WTC11 (cell line): ENCODE data around the gene KLK2. TPM values are rescaled to one million over a fixed set of nuclear protein-coding genes. Genes with fewer than 3 reads are reported as not detected.

ENCODE experiments used
- ATAC-seq: fragments of 200-7000 bp; cut with Tn5 transposase; 2 replicates; pipeline ENCODE4 v1.10.0; 2021; ENCODE audit warnings: mild to moderate bottlenecking, moderate library complexity
- CTCF ChIA-PET: fragments of 300-600 bp; sonication (Branson Sonifier 250); formaldehyde crosslinking; loops from one replicate; lab custom pipeline; 2021; ENCODE audit warnings: antibody characterized with exemption; lab: Charles Lee
- POLR2A ChIA-PET: fragments of 350-600 bp; sonication (Branson Sonifier 250); formaldehyde crosslinking; loops from one replicate; lab custom pipeline; 2021; ENCODE audit warnings: antibody characterized with exemption; lab: Charles Lee
- DNase-seq: peaks from one replicate; pipeline ENCODE4 v3.0.0; 2021; ENCODE audit warnings: low spot score
- H3K27ac Mint-ChIP-seq: 2 replicates; pipeline ENCODE4 v1.8.0; 2021; ENCODE audit warnings: mixed read lengths
- H3K27me3 Mint-ChIP-seq: 2 replicates; pipeline ENCODE4 v1.8.0; 2021; ENCODE audit warnings: low read depth, mild to moderate bottlenecking, moderate library complexity, mixed read lengths
- H3K36me3 Mint-ChIP-seq: 2 replicates; pipeline ENCODE4 v1.8.0; 2021; ENCODE audit warnings: mixed read lengths
- H3K4me1 Mint-ChIP-seq: 2 replicates; pipeline ENCODE4 v1.8.0; 2022; ENCODE audit warnings: mixed read lengths
- H3K4me3 Mint-ChIP-seq: 2 replicates; pipeline ENCODE4 v1.8.0; 2021; ENCODE audit warnings: mild to moderate bottlenecking, moderate library complexity, mixed read lengths
- H3K9me3 Mint-ChIP-seq: 2 replicates; pipeline ENCODE4 v1.8.0; 2021; ENCODE audit warnings: mixed read lengths
- AFF4 ChIP-seq: sonication (generic); formaldehyde crosslinking; IDR thresholded peaks from 2 replicates; pipeline ENCODE4 v1.8.1; 2023; ENCODE audit warnings: mild to moderate bottlenecking, missing genetic modification reagents, borderline replicate concordance
- IRF2 ChIP-seq: sonication (generic); formaldehyde crosslinking; IDR thresholded peaks from 2 replicates; pipeline ENCODE4 v1.8.0; 2022; ENCODE audit warnings: low read depth, missing genetic modification reagents, borderline replicate concordance
- KAT7 ChIP-seq: sonication (generic); formaldehyde crosslinking; IDR thresholded peaks from 2 replicates; pipeline ENCODE4 v1.8.1; 2023; ENCODE audit warnings: missing genetic modification reagents, mild to moderate bottlenecking, borderline replicate concordance
- MAX ChIP-seq: sonication (generic); formaldehyde crosslinking; IDR thresholded peaks from 2 replicates; pipeline ENCODE4 v1.8.0; 2022; ENCODE audit warnings: mild to moderate bottlenecking, missing genetic modification reagents
- MLX ChIP-seq: sonication (generic); formaldehyde crosslinking; IDR thresholded peaks from 2 replicates; pipeline ENCODE4 v1.8.1; 2023; ENCODE audit warnings: mild to moderate bottlenecking, missing genetic modification reagents, moderate library complexity
- MYBL2 ChIP-seq: sonication (generic); formaldehyde crosslinking; IDR thresholded peaks from 2 replicates; pipeline ENCODE4 v1.8.1; 2023; ENCODE audit warnings: mild to moderate bottlenecking, moderate library complexity, missing genetic modification reagents
- NR2C2 ChIP-seq: sonication (generic); formaldehyde crosslinking; IDR thresholded peaks from 2 replicates; pipeline ENCODE4 v1.8.0; 2022; ENCODE audit warnings: mild to moderate bottlenecking, missing genetic modification reagents
- PRRX2 ChIP-seq: fragments of 250-450 bp; sonication (Bioruptor Pico); IDR thresholded peaks from 2 replicates; pipeline ENCODE4 v1.8.0; 2021; ENCODE audit warnings: mild to moderate bottlenecking
- RELA ChIP-seq: sonication (generic); formaldehyde crosslinking; IDR thresholded peaks from 2 replicates; pipeline ENCODE4 v1.8.1; 2022; ENCODE audit warnings: missing genetic modification reagents, mild to moderate bottlenecking, borderline replicate concordance
- TCF7 ChIP-seq: sonication (generic); formaldehyde crosslinking; IDR thresholded peaks from 2 replicates; pipeline ENCODE4 v1.8.0; 2022; ENCODE audit warnings: mild to moderate bottlenecking, low read depth, missing genetic modification reagents, moderate library complexity
- ZBTB43 ChIP-seq: sonication (generic); formaldehyde crosslinking; IDR thresholded peaks from 2 replicates; pipeline ENCODE4 v1.8.1; 2023; ENCODE audit warnings: mild to moderate bottlenecking, missing genetic modification reagents
- ZNF219 ChIP-seq: sonication (generic); formaldehyde crosslinking; IDR thresholded peaks from 2 replicates; pipeline ENCODE4 v1.8.0; 2023; ENCODE audit warnings: missing genetic modification reagents, mild to moderate bottlenecking, borderline replicate concordance
- total RNA-seq: library from RNA; stranded (reverse); gene quantifications from 3 replicates; pipeline ENCODE4 v1.2.3, GENCODE V29; 2021

Gene KLK2
- total RNA-seq, 1 experiment from 2014 or later: not detected

GRCh38 chr19:50911206-50912101 is 38.2 kb downstream of the KLK2 start, which contains the start of gene KLK4:
KLK4 (minus strand) TSS chr19:50911395; CDS start chr19:50910738, 657 bp downstream.
- ATAC-seq (no peak), DNase-seq (no peak)
- ChIA-PET CTCF (interaction anchor here (1.0 to 2.3 kb wide), 3 partner anchors 10 to 110 kb away, joined by 3 to 18 read pairs (median 6); no protein-coding TSS in a partner anchor), POLR2A (no interaction called here)
- no peaks in the 10 kb centered on the region for H3K9me3 Mint-ChIP-seq
- no peak for TF ChIP-seq AFF4 (CRISPR knock-in tag)
- TF ChIP-seq, all 79 proteins: peak for 0
- Mint-ChIP-seq H3K4me3 (peak within 1 kb of the TSS; percentile 5; the same call in 1 of the 2 replicates), H3K27ac (no peak within 1 kb of the TSS; the same call in 1 of the 2 replicates), H3K4me1 (peaks cover 20% of the 10 kb centered on the region), H3K36me3 (no peaks in the 10 kb centered on the region), H3K27me3 (peaks cover 22% of the 10 kb centered on the region)

- DNase-seq (no peak), ATAC-seq (no peak)
- ChIA-PET POLR2A (no interaction called here), CTCF (interaction anchor here (1.0 to 2.3 kb wide), 3 partner anchors 10 to 109 kb away, joined by 3 to 18 read pairs (median 6); no protein-coding TSS in a partner anchor)
- no peaks in the 10 kb centered on the region for H3K36me3 Mint-ChIP-seq
- TF ChIP-seq KAT7 (CRISPR knock-in tag): no peak
- no peak for TF ChIP-seq PRRX2 (CRISPR knock-in tag)
- no peak for TF ChIP-seq MLX (CRISPR knock-in tag)
- TF ChIP-seq IRF2: no peak
- H3K4me1 Mint-ChIP-seq: peaks cover 20% of the 10 kb centered on the region
- H3K4me3 Mint-ChIP-seq: no peak overlapping the region; the same call in 1 of the 2 replicates
- H3K27me3 Mint-ChIP-seq: peaks cover 25% of the 10 kb centered on the region
- H3K27ac Mint-ChIP-seq: no peak overlapping the region
- H3K9me3 Mint-ChIP-seq: no peaks in the 10 kb centered on the region
Measured at GRCh38 chr19:50912102-50912599, 38.9 kb downstream of the KLK2 start.

GRCh38 chr19:50912727-50913716 is 39.8 kb downstream of the KLK2 start:
- Mint-ChIP-seq H3K36me3 (no peaks in the 10 kb centered on the region), H3K27me3 (peaks cover 19% of the 10 kb centered on the region), H3K4me3 (no peak overlapping the region), H3K27ac (no peak overlapping the region), H3K9me3 (no peaks in the 10 kb centered on the region), H3K4me1 (peaks cover 20% of the 10 kb centered on the region)
- ATAC-seq: no peak
- TF ChIP-seq TCF7 (CRISPR knock-in tag) (no peak), ZNF219 (CRISPR knock-in tag) (no peak), PRRX2 (CRISPR knock-in tag) (no peak), ZBTB43 (CRISPR knock-in tag) (no peak), MYBL2 (CRISPR knock-in tag) (no peak), NR2C2 (CRISPR knock-in tag) (no peak), MAX (no peak), RELA (CRISPR knock-in tag) (no peak)
- CTCF ChIA-PET: interaction anchor here (1.0 to 2.3 kb wide), 3 partner anchors 9 to 108 kb away, joined by 3 to 18 read pairs (median 6); no protein-coding TSS in a partner anchor
- no peak for DNase-seq
- POLR2A ChIA-PET: no interaction called here
